Spinal cord (tissue), 10 donors: ENCODE measurements around the gene HPCAL4. TPM values are rescaled to one million over a fixed set of nuclear protein-coding genes. Genes with fewer than 3 reads are reported as not detected.

Source experiments
- DNase-seq, 6 donors: peaks; one replicate each; pipeline versions ENCODE4 v3.0.0 to v3.0.0-alpha.2; 2013 to 2015; ENCODE audit warnings: low spot score in 6 of 6, low read depth in 4 of 6
- H3K27ac ChIP-seq: one replicate; pipeline ENCODE4 v1.5.1; 2013; ENCODE audit warnings: low read depth, low read length, control low read depth
- H3K27me3 ChIP-seq: one replicate; pipeline ENCODE4 v1.6.1; 2013; ENCODE audit warnings: low read length; ENCODE audit not compliant: control insufficient read depth, insufficient read depth
- H3K36me3 ChIP-seq: one replicate; pipeline ENCODE4 v1.6.1; 2013; ENCODE audit warnings: low read length; ENCODE audit not compliant: control insufficient read depth, insufficient read depth
- H3K4me1 ChIP-seq: one replicate; pipeline ENCODE4 v1.6.1; 2013; ENCODE audit warnings: low read length; ENCODE audit not compliant: control insufficient read depth, insufficient read depth
- H3K4me3 ChIP-seq: one replicate; pipeline ENCODE4 v1.5.1; 2013; ENCODE audit warnings: low read depth, low read length, control low read depth
- H3K9me3 ChIP-seq: one replicate; pipeline ENCODE4 v1.6.1; 2013; ENCODE audit warnings: low read length; ENCODE audit not compliant: control insufficient read depth, insufficient read depth
- WGBS: methylation state at CpG from one replicate; pipeline ENCODE4 v1.1.5; 2013; ENCODE audit warnings: missing lambda C conversion rate; ENCODE audit not compliant: insufficient coverage; 5-methylcytosine and 5-hydroxymethylcytosine counted together
- polyA plus RNA-seq, 2 donors: library from polyadenylated mRNA; unstranded; fragments of 120-200 nt; gene quantifications; one replicate each; pipeline ENCODE4 v1.2.1, GENCODE V29; 2013; ENCODE audit not compliant: insufficient read length in 2 of 2
- total RNA-seq, 2 donors: library from RNA; depleted of rRNA in 1 of 2; stranded (reverse); fragments of 120-200 nt in 1 of 2; fragments of >200 nt in 1 of 2; gene quantifications; one replicate each; pipeline versions ENCODE4 v1.2.3 to v1.2.4, GENCODE V29; 2013 to 2014
- donor health status: healthy.

HPCAL4 gene
- total and polyA plus RNA-seq, 4 donors, result 19.7 to 68.6 (median 64.9) TPM

DNA sequence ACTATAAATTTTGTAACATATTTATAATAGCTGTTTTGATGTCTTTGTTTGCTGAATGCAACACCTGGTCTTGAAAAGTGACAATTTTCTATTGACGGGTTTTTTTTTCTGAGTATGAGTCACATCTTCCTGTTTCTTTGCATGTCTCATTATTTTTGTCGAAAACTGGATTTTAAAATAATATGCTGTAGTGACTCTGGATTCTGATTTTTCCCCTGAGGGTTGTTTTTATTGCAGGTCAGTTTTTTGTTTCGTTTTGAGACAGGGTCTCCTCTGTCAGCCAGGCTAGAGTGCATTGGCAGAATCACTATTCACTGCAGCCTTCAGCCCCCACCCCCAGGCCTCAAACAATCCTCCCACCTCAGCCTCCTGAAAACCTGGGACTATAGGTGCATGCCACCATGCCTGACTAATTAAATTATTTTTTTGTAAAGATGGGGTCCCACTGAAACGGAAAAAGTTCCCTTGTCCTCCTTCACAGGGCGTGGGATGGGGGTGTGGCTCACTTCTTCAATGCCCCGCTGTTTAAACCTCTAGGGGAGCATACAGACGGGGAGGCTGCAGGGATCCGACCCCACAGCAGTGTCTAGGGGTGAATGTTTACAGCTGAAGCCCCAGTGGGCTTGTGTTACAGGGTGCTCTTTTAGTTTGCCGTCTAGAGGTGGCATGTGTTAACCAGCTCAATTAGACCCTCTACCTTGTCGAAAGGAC, 36.1 kb upstream of the HPCAL4 start:
- WGBS, result 73% methylated on average over 5 of the region's 10 CpGs

DNA sequence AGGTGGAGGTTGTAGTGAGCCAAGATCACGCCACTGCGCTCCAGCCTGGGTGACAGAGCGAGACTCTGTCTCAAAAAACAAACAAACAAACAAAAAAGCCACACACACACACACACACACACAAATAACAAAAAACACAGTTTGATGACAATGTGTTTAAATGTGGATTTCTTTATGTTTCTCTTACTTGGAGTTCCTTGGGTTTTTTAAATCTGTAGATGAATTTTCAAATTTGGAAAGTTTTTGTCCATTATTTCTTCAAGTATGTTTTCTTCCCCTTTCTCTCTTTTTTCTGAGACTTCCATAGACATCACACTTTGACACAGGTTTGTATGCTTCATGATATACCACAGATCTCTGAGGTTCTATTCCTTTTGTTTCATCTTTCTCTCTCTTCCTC, 35.4 kb upstream of the HPCAL4 start:
- H3K27me3 ChIP-seq, result peaks cover 42% of the 10 kb centered on the region
- no peaks in the 10 kb centered on the region for H3K9me3 ChIP-seq
- no CpG with 5 or more reads among the region's 3 CpGs for WGBS
- no peak overlapping the region for H3K4me3 ChIP-seq
- H3K27ac ChIP-seq, result no peak overlapping the region
- no peak for DNase-seq
- no peaks in the 10 kb centered on the region for H3K4me1 ChIP-seq
- no peaks in the 10 kb centered on the region for H3K36me3 ChIP-seq

More for the DNA sequence above, 36.1 kb upstream of the HPCAL4 start:
- Histone ChIP-seq H3K4me3 (no peak overlapping the region), H3K27me3 (peaks cover 38% of the 10 kb centered on the region), H3K9me3 (no peaks in the 10 kb centered on the region), H3K27ac (no peak overlapping the region), H3K4me1 (peaks cover under 1% of the 10 kb centered on the region), H3K36me3 (no peaks in the 10 kb centered on the region)
- DNase-seq, result no peak

DNA sequence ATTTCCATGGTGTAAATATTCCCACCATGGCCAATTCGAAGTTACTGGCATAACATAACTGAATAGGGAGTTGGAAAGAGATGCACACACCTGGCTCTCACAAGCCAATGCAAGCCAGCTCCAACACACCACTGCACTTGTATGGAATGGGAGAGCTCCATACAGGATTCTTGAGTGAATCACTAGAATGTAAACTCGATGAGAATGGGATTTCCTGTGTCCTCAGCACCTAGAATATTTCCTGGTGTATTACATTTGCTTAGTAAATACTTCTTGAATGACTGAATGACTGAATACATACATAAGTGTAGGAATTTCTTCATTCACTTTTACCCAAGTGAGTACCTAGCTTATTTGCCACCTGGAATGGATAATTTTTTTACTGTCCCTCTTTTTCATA, 31.3 kb upstream of the HPCAL4 start:
- Histone ChIP-seq H3K4me1 (no peaks in the 10 kb centered on the region), H3K27ac (no peak overlapping the region), H3K36me3 (no peaks in the 10 kb centered on the region), H3K27me3 (peaks cover 30% of the 10 kb centered on the region), H3K9me3 (no peaks in the 10 kb centered on the region), H3K4me3 (no peak overlapping the region)
- no peak for DNase-seq
- no CpG with 5 or more reads among the region's 2 CpGs for WGBS

DNA sequence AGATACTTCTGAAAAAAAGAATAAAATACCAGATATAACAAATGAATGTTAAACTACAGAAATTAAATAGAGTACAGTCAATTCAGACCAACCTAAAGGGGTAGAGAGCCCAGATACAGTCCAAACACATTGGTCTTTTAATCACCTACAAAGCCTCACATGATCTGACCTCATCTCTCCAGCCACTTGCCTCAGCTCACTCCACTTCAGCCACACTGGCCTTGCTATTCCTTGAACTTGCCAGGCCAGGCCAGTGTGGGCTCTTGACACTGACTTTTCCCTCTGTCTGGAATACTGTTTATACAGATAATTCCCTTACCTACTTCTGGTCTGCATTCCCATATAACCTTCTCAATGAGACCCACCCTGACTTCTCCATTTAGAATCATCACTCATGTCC, 30.4 kb upstream of the HPCAL4 start:
- Histone ChIP-seq H3K36me3 (no peaks in the 10 kb centered on the region), H3K9me3 (no peaks in the 10 kb centered on the region), H3K27ac (no peak overlapping the region), H3K4me3 (no peak overlapping the region), H3K4me1 (no peaks in the 10 kb centered on the region), H3K27me3 (peaks cover 27% of the 10 kb centered on the region)
- no peak for DNase-seq

DNA sequence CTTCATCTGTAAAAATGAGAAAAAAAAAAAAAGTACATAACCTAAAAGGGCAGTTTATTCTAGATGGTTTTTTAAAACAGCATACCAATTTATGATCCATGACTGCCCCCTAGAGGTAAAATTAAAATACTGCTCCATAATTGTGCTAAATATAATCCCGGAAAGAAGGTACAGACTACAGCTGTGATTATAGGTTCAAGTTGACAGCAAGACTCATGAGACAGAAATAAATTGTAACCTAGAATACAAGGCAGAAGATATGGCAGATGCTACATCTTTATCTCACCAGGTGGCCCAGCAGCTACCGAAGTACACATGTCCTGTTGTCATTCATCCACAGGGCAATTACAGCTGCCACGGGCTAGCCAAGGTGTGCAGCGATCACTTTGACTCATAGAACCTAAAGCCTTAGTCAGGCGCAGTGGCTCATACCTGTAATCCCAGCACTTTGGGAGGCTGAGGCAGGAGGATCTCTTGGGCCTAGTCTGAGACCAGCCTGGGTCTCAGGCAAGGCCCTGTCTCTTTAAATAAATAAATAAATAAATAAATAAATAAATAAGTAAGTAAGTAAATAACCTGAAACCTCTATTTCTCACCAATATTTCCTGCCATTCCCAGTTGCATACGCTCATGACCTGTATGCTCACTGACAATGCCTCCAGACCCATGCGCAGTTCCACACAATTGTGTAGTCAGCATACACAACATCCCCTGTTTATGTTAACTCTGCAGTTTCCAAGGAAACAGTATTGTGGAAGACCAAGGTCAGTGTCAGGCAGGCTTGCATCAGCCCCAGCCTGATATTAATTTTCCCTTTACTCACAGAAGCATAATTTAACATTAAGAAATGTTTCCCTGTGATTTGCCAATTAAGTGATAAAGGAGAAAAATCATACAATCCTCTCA, 29.1 kb upstream of the HPCAL4 start:
- H3K9me3 ChIP-seq, result no peaks in the 10 kb centered on the region
- H3K27me3 ChIP-seq, result peaks cover 23% of the 10 kb centered on the region
- WGBS, result 55% methylated on average over 5 of the region's 7 CpGs
- H3K36me3 ChIP-seq, result no peaks in the 10 kb centered on the region
- H3K27ac ChIP-seq, result no peak overlapping the region
- DNase-seq, result peak in 4 of 6 donors; percentile 47 to 95 (median 74)
- no peaks in the 10 kb centered on the region for H3K4me1 ChIP-seq
- H3K4me3 ChIP-seq, result no peak overlapping the region

DNA sequence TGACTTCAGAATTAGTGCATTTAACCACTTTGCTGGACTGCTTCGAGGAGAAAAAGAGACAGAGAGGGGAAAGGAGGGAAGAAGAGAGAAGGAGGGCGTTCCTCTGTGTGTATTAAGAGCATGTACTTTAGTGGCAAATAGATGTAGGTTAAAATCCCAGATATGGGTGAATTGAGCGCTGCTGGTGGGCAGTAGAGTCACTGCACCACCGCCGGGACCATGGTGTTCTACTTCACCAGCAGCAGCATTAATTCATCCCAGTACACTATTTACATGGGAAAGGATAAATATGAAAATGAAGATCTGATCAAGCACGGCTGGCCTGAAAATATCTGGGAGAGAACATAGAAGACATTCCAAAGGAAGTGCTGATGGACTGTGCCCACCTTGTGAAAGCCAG, 26.6 kb upstream of the HPCAL4 start:
- Histone ChIP-seq H3K27ac (no peak overlapping the region), H3K4me1 (no peaks in the 10 kb centered on the region), H3K27me3 (peaks cover 17% of the 10 kb centered on the region), H3K4me3 (no peak overlapping the region), H3K36me3 (no peaks in the 10 kb centered on the region), H3K9me3 (no peaks in the 10 kb centered on the region)
- 60% methylated on average over 2 of the region's 6 CpGs for WGBS
- no peak for DNase-seq

DNA sequence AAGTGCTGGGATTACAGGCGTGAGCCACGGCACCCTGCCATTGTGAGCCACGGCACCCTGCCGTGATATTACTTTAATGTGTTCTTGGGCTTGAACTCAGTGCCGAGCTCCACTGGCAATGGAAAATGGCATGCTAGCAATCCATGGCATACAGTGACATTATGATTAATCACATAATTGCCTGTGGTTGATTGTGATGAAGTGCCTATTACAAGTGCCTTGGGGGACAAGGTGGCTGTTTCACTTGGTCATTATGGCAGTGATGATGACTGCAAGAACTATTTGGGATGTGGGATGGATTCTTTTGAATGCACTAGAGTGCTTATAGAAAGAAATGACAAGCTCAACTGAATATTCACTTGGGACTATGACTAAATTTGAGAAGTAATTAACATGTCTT, 22.3 kb upstream of the HPCAL4 start:
- DNase-seq, result no peak
- Histone ChIP-seq H3K27ac (no peak overlapping the region), H3K27me3 (peaks cover 9% of the 10 kb centered on the region), H3K36me3 (no peaks in the 10 kb centered on the region), H3K4me3 (no peak overlapping the region), H3K4me1 (no peaks in the 10 kb centered on the region), H3K9me3 (no peaks in the 10 kb centered on the region)
- WGBS, result 94% methylated on average over 4 of the region's 5 CpGs

DNA sequence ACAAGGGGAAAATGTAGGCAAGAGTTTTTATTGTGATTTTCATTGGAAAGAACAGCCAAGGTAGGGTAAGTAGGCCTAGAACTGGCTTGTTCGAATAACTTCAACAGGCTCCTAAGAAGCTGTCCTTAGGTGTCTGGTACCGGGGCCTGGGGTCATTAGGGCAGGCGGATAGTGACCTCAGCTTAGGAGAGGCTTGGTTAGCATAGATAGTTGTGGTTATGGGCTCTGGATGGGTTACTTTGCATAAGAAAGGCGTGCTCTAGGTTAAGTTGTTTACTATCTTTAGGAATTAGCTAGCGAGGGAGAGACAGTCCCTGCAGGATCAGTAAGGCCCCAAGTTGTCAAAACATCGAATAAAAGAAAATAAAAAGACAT, 20.7 kb upstream of the HPCAL4 start:
- WGBS, result 73% methylated on average over 4 of the region's 6 CpGs

DNA sequence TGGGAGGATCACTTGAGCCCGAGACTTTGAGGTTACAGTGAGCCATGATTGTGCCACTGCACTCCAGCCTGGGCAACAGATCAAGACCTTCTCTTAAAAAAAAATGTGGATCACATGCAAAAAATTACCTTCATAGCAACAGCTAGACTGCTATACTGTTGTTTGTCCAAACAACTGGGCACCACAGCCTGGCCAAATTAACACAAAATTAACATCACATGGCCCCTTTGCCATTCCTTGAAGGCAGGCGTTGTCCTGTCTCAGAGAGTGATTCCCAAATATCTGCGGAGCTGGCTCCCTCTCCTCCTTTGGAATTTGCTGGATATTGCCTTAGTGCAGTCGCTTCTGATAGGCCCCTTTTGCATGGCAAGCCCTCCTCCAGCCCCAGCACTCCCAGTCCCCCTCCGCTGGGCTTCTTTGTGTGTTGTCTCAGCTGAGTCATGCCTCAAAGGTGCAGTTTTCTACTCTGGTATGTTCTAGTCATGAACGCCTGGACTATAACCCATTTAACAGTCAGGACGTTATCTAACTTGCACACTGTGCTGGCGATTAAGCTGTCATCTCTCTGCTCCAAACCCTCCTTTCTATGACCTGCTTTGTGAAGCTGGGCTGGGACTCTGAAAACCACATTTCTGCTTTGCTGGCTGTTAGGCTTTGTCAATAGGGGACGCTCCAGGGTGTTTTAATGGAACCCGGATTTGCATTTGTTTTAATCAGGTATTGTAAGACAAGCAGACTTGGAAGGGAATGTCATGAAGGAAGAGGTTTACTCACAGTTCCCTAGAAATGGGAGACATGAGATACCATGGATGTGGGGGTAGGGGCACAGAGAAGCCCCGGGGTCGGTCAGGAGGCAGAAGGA, 20.1 kb upstream of the HPCAL4 start:
- Histone ChIP-seq H3K4me3 (no peak overlapping the region), H3K27me3 (no peaks in the 10 kb centered on the region), H3K9me3 (no peaks in the 10 kb centered on the region), H3K27ac (no peak overlapping the region), H3K4me1 (no peaks in the 10 kb centered on the region), H3K36me3 (no peaks in the 10 kb centered on the region)
- no peak for DNase-seq
- 59% methylated on average over 11 of the region's 12 CpGs for WGBS

More for the DNA sequence above, 20.7 kb upstream of the HPCAL4 start:
- Histone ChIP-seq H3K9me3 (no peaks in the 10 kb centered on the region), H3K27ac (no peak overlapping the region), H3K27me3 (peaks cover 2% of the 10 kb centered on the region), H3K36me3 (no peaks in the 10 kb centered on the region), H3K4me1 (no peaks in the 10 kb centered on the region), H3K4me3 (no peak overlapping the region)
- DNase-seq, result no peak
